ENCODE results near the gene CNTNAP5.

CNTNAP5 gene

DNA sequence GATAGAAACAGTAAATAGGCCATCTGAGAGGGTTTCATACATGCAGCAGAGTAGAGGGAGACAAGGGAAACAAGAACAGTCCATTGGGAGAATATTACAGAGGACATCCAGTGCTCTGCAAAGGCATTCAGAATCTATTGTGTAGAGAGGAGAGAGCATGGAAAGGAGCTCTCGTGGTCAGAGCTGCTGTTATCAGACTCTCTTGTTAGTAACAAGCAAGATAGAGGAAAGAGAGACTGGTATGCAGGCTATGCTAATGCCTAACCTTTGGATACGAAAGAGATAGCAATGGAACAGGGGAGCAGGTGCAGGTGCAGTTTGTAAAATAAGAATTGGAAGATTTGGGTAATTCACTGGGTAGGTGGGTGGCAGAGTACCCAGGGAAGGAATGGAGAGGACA, 855.9 kb downstream of the CNTNAP5 start:
- Histone ChIP-seq H3K4me3 (ENCODE audit: insufficient read depth in 1 of 2, low read depth in 1 of 2, low read length in 2 of 2) (no peak overlapping the region), H3K4me2 (ENCODE audit: low read length, poor library complexity, severe bottlenecking) (no peak overlapping the region), H4K91ac (ENCODE audit: low read length) (no peak overlapping the region), H3K27ac (ENCODE audit: low read length, poor library complexity, severe bottlenecking) (no peak overlapping the region), H3K18ac (ENCODE audit: low read depth in 1 of 2, low read length in 2 of 2) (no peak overlapping the region), H3K23ac (ENCODE audit: low read length in 2 of 2) (no peak overlapping the region), H2BK12ac (ENCODE audit: low read length in 2 of 2) (no peak overlapping the region), H3K79me1 (replicated peaks; ENCODE audit: low read length, poor library complexity, severe bottlenecking) (no peaks in the 10 kb centered on the region), H3K9me3 (ENCODE audit: control insufficient read depth, low read length) (no peaks in the 10 kb centered on the region), H3K4ac (ENCODE audit: low read depth in 1 of 2, low read length in 2 of 2) (no peak overlapping the region), H3K36me3 (ENCODE audit: control insufficient read depth in 1 of 2, insufficient read depth in 2 of 2, low read depth in 1 of 2, low read length in 2 of 2) (no peaks in the 10 kb centered on the region), H3K9ac (ENCODE audit: low read length) (no peak overlapping the region), H2BK5ac (ENCODE audit: low read depth, low read length, poor library complexity, severe bottlenecking) (no peak overlapping the region), H2BK120ac (ENCODE audit: low read depth, low read length) (no peak overlapping the region), H2BK15ac (ENCODE audit: low read depth, poor library complexity, severe bottlenecking) (no peak overlapping the region), H3K27me3 (ENCODE audit: control insufficient read depth in 1 of 2, insufficient read depth in 1 of 2, low read length in 2 of 2) (no peaks in the 10 kb centered on the region), H3K4me1 (ENCODE audit: control insufficient read depth, insufficient read depth, low read depth, low read length) (no peaks in the 10 kb centered on the region), H3K14ac (ENCODE audit: low read length in 2 of 2) (no peak overlapping the region), H2AFZ (ENCODE audit: low read depth, low read length) (no peak overlapping the region), H4K8ac (ENCODE audit: low read length) (no peak overlapping the region), H2AK5ac (ENCODE audit: low read length, severe bottlenecking) (no peak overlapping the region)
- 66% methylated on average over 2 of the region's 2 CpGs for WGBS
- DNase-seq: no peak

DNA sequence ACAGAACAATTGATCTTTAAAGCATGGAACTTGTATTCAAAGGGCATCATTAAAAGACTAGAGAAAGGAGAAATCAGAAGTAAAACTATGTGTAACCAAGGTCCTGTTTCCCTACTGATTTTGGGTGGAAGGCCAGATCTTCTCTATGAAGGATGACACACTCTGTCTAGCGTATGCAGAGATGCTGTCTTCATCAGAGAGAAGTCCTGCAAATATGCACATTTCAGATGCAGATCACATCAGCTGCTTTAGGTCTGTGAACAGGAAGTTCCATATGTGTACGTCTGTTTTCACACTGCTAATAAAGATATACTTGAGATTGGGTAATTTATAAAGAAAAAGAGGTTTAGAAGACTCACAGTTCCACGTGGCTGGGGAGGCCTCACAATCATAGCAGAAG, 857.3 kb downstream of the CNTNAP5 start:
- Histone ChIP-seq H2AFZ (ENCODE audit: low read depth, low read length) (no peak overlapping the region), H2BK12ac (ENCODE audit: low read length in 2 of 2) (no peak overlapping the region), H3K4me3 (ENCODE audit: insufficient read depth in 1 of 2, low read depth in 1 of 2, low read length in 2 of 2) (no peak overlapping the region), H3K4me1 (ENCODE audit: control insufficient read depth, insufficient read depth, low read depth, low read length) (no peaks in the 10 kb centered on the region), H3K36me3 (ENCODE audit: control insufficient read depth in 1 of 2, insufficient read depth in 2 of 2, low read depth in 1 of 2, low read length in 2 of 2) (no peaks in the 10 kb centered on the region), H3K23ac (ENCODE audit: low read length in 2 of 2) (no peak overlapping the region), H2BK15ac (ENCODE audit: low read depth, poor library complexity, severe bottlenecking) (no peak overlapping the region), H3K4ac (ENCODE audit: low read depth in 1 of 2, low read length in 2 of 2) (no peak overlapping the region), H2BK120ac (ENCODE audit: low read depth, low read length) (no peak overlapping the region), H3K4me2 (ENCODE audit: low read length, poor library complexity, severe bottlenecking) (no peak overlapping the region), H3K9ac (ENCODE audit: low read length) (no peak overlapping the region), H4K8ac (ENCODE audit: low read length) (no peak overlapping the region), H3K9me3 (ENCODE audit: control insufficient read depth, low read length) (no peaks in the 10 kb centered on the region), H3K14ac (ENCODE audit: low read length in 2 of 2) (no peak overlapping the region), H3K27ac (ENCODE audit: low read length, poor library complexity, severe bottlenecking) (no peak overlapping the region), H3K18ac (ENCODE audit: low read depth in 1 of 2, low read length in 2 of 2) (no peak overlapping the region), H4K91ac (ENCODE audit: low read length) (no peak overlapping the region), H3K27me3 (ENCODE audit: control insufficient read depth in 1 of 2, insufficient read depth in 1 of 2, low read length in 2 of 2) (no peaks in the 10 kb centered on the region), H3K79me1 (replicated peaks; ENCODE audit: low read length, poor library complexity, severe bottlenecking) (no peaks in the 10 kb centered on the region), H2AK5ac (ENCODE audit: low read length, severe bottlenecking) (no peak overlapping the region), H2BK5ac (ENCODE audit: low read depth, low read length, poor library complexity, severe bottlenecking) (no peak overlapping the region)
- WGBS: 76% methylated on average over 3 of the region's 3 CpGs
- DNase-seq: no peak

DNA sequence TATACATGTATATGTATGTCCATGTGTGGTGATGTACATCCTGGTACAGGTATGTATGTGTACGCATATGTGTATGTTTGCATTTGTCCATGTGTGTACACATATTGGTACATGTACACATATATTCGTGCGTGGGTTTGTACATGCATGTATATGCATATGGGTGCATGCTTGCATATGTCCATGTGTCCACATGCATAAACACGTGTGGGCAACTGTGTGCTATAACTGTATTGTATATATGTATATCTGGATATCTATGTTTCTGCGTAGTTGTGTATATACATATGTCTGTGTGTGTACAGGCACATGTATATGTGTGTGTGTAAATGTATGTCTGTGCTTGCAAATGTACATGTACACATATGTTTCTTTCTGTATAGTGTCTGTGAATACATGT, 858.5 kb downstream of the CNTNAP5 start:
- no peaks in the 10 kb centered on the region for H3K9me3 ChIP-seq (ENCODE audit: control insufficient read depth, low read length)
- H4K91ac ChIP-seq (ENCODE audit: low read length): no peak overlapping the region
- H3K27ac ChIP-seq (ENCODE audit: low read length, poor library complexity, severe bottlenecking): no peak overlapping the region
- no peaks in the 10 kb centered on the region for H3K36me3 ChIP-seq (ENCODE audit: control insufficient read depth in 1 of 2, insufficient read depth in 2 of 2, low read depth in 1 of 2, low read length in 2 of 2)
- no peak overlapping the region for H3K14ac ChIP-seq (ENCODE audit: low read length in 2 of 2)
- H2BK120ac ChIP-seq (ENCODE audit: low read depth, low read length): no peak overlapping the region
- no peak overlapping the region for H3K4ac ChIP-seq (ENCODE audit: low read depth in 1 of 2, low read length in 2 of 2)
- no peak overlapping the region for H3K4me3 ChIP-seq (ENCODE audit: insufficient read depth in 1 of 2, low read depth in 1 of 2, low read length in 2 of 2)
- H3K79me1 ChIP-seq (replicated peaks; ENCODE audit: low read length, poor library complexity, severe bottlenecking): no peaks in the 10 kb centered on the region
- no peak overlapping the region for H4K8ac ChIP-seq (ENCODE audit: low read length)
- H2BK12ac ChIP-seq (ENCODE audit: low read length in 2 of 2): no peak overlapping the region
- H2BK5ac ChIP-seq (ENCODE audit: low read depth, low read length, poor library complexity, severe bottlenecking): no peak overlapping the region
- no peak for DNase-seq
- no peak overlapping the region for H3K18ac ChIP-seq (ENCODE audit: low read depth in 1 of 2, low read length in 2 of 2)
- H3K27me3 ChIP-seq (ENCODE audit: control insufficient read depth in 1 of 2, insufficient read depth in 1 of 2, low read length in 2 of 2): no peaks in the 10 kb centered on the region
- WGBS: 92% methylated on average over 5 of the region's 5 CpGs
- no peak overlapping the region for H3K23ac ChIP-seq (ENCODE audit: low read length in 2 of 2)
- H3K9ac ChIP-seq (ENCODE audit: low read length): no peak overlapping the region
- no peak overlapping the region for H3K4me2 ChIP-seq (ENCODE audit: low read length, poor library complexity, severe bottlenecking)
- no peaks in the 10 kb centered on the region for H3K4me1 ChIP-seq (ENCODE audit: control insufficient read depth, insufficient read depth, low read depth, low read length)
- H2BK15ac ChIP-seq (ENCODE audit: low read depth, poor library complexity, severe bottlenecking): no peak overlapping the region
- H2AFZ ChIP-seq (ENCODE audit: low read depth, low read length): no peak overlapping the region
- no peak overlapping the region for H2AK5ac ChIP-seq (ENCODE audit: low read length, severe bottlenecking)

DNA sequence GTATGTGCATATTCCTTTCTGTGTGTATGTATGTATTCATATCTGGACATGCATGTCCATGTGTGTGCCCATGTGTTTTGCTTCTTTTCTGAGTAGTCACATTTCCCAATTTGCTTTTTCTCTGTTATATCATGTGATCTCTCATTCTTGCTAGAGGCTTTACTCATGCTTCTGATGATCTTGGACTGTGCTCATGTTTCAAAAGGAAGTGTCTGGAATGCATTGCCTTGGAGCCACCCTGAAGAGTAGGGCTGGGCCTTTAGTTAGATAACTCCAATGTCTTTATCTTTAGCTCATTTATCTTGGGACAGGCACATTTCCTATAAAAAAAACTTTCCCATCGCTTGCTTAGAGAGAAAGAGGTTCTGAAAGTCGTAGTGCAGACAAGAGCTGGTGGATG, 859.2 kb downstream of the CNTNAP5 start:
- Histone ChIP-seq H3K18ac (ENCODE audit: low read depth in 1 of 2, low read length in 2 of 2) (no peak overlapping the region), H3K36me3 (ENCODE audit: control insufficient read depth in 1 of 2, insufficient read depth in 2 of 2, low read depth in 1 of 2, low read length in 2 of 2) (no peaks in the 10 kb centered on the region), H3K79me1 (replicated peaks; ENCODE audit: low read length, poor library complexity, severe bottlenecking) (no peaks in the 10 kb centered on the region), H2BK120ac (ENCODE audit: low read depth, low read length) (no peak overlapping the region), H2BK12ac (ENCODE audit: low read length in 2 of 2) (no peak overlapping the region), H2AK5ac (ENCODE audit: low read length, severe bottlenecking) (no peak overlapping the region), H3K9me3 (ENCODE audit: control insufficient read depth, low read length) (no peaks in the 10 kb centered on the region), H3K9ac (ENCODE audit: low read length) (no peak overlapping the region), H3K27me3 (ENCODE audit: control insufficient read depth in 1 of 2, insufficient read depth in 1 of 2, low read length in 2 of 2) (no peaks in the 10 kb centered on the region), H4K91ac (ENCODE audit: low read length) (no peak overlapping the region), H3K4ac (ENCODE audit: low read depth in 1 of 2, low read length in 2 of 2) (no peak overlapping the region), H3K14ac (ENCODE audit: low read length in 2 of 2) (no peak overlapping the region), H3K4me3 (ENCODE audit: insufficient read depth in 1 of 2, low read depth in 1 of 2, low read length in 2 of 2) (no peak overlapping the region), H2AFZ (ENCODE audit: low read depth, low read length) (no peak overlapping the region), H4K8ac (ENCODE audit: low read length) (no peak overlapping the region), H3K27ac (ENCODE audit: low read length, poor library complexity, severe bottlenecking) (no peak overlapping the region), H3K23ac (ENCODE audit: low read length in 2 of 2) (no peak overlapping the region), H3K4me1 (ENCODE audit: control insufficient read depth, insufficient read depth, low read depth, low read length) (no peaks in the 10 kb centered on the region), H2BK15ac (ENCODE audit: low read depth, poor library complexity, severe bottlenecking) (no peak overlapping the region), H3K4me2 (ENCODE audit: low read length, poor library complexity, severe bottlenecking) (no peak overlapping the region), H2BK5ac (ENCODE audit: low read depth, low read length, poor library complexity, severe bottlenecking) (no peak overlapping the region)
- no peak for DNase-seq
- WGBS: no CpG with 5 or more reads among the region's 2 CpGs
